ENCODE measurements around the gene RPP21.

Gene RPP21

GRCh38 chr6:30386166-30386565, 41.2 kb downstream of the RPP21 start:
- DNase-seq: no peak

DNA sequence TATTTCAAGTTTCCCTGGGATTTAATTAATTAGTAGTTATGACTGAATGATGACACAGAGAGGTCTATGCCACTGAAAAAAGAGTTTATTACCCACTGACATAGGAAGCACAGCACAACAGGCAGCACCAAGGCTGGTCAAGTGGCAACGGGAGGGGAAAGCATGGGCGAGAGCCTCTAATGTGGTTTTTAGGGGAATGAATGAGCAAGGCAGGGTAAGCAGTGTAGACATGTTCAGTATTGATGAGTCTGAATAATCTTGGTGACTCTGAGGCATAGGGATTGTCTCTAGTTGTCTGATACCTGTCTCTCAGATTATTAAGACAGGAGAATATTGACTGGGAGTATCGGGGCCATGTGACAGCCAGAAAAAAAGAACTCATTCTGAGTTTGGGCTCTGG, 46.3 kb downstream of the RPP21 start:
- DNase-seq: no peak

GRCh38 chr6:30394139-30394538, 49.2 kb downstream of the RPP21 start:
- DNase-seq: no peak

All from effector CD4-positive, alpha-beta T cell (primary cell).